Hematopoietic multipotent progenitor cell treated with erythropoietin and hydrocortisone succinate and interleukin-3 and kit ligand, for 15 days (in vitro differentiated cells): ENCODE measurements around the gene VSIG1.

Experiments used
- DNase-seq: peaks from one replicate; pipeline ENCODE4 v3.0.0-alpha.2; 2015; ENCODE audit warnings: low spot score

VSIG1 gene

GRCh38 chrX:108044554-108045256 is at the start of gene VSIG1:
Gene VSIG1, plus strand, starts transcription at chrX:108045065. Its CDS starts 66 bp downstream, at chrX:108045131.
- DNase-seq = no peak

GRCh38 chrX:107996124-107996523 is 48.7 kb upstream of the VSIG1 start:
- DNase-seq = no peak

- DNase-seq = no peak
Measured at GRCh38 chrX:108000751-108001150, 44.1 kb upstream of the VSIG1 start.

GRCh38 chrX:108001218-108001814 is 43.5 kb upstream of the VSIG1 start:
- peak; percentile 3 for DNase-seq

- DNase-seq = no peak
Measured at GRCh38 chrX:108018656-108019381, 26.0 kb upstream of the VSIG1 start.

- DNase-seq = no peak
Measured at GRCh38 chrX:108019382-108019875, 25.4 kb upstream of the VSIG1 start.

GRCh38 chrX:108020631-108021030 is 24.2 kb upstream of the VSIG1 start:
- DNase-seq = peak; percentile 12

GRCh38 chrX:108022491-108023089 is 22.3 kb upstream of the VSIG1 start:
- no peak for DNase-seq

- DNase-seq = no peak
Measured at GRCh38 chrX:108025376-108025775, 19.5 kb upstream of the VSIG1 start.

- no peak for DNase-seq
Measured at GRCh38 chrX:108025954-108026600, 18.8 kb upstream of the VSIG1 start.

- DNase-seq = no peak
Measured at GRCh38 chrX:108028854-108029253, 16.0 kb upstream of the VSIG1 start.

GRCh38 chrX:108029928-108030711 is 14.7 kb upstream of the VSIG1 start:
- DNase-seq = no peak

- DNase-seq = no peak
Measured at GRCh38 chrX:108032944-108033343, 11.9 kb upstream of the VSIG1 start.

- DNase-seq = no peak
Measured at GRCh38 chrX:108033890-108034289, 11.0 kb upstream of the VSIG1 start.

- DNase-seq = no peak
Measured at GRCh38 chrX:108034725-108035124, 10.1 kb upstream of the VSIG1 start.

- DNase-seq = no peak
Measured at GRCh38 chrX:108036298-108036973, 8.4 kb upstream of the VSIG1 start.

- no peak for DNase-seq
Measured at GRCh38 chrX:108049649-108050048, 4.8 kb downstream of the VSIG1 start.

- no peak for DNase-seq
Measured at GRCh38 chrX:108053218-108053617, 8.4 kb downstream of the VSIG1 start.

GRCh38 chrX:108055546-108055945 is 10.7 kb downstream of the VSIG1 start:
- DNase-seq = no peak

GRCh38 chrX:108059801-108060200 is 14.9 kb downstream of the VSIG1 start:
- DNase-seq = no peak

GRCh38 chrX:108064001-108064400 is 19.1 kb downstream of the VSIG1 start:
- no peak for DNase-seq
